ENCODE measurements around the gene MUSTN1.

- TF ChIP-seq CTCF (IDR thresholded peaks at IDR 0.05): no peak
- TF ChIP-seq POLR2AphosphoS5 (IDR thresholded peaks at IDR 0.05; ENCODE audit: insufficient read depth in 1 of 2, low read depth in 1 of 2): no peak
Measured at GRCh38 chr3:52790337-52790736, 44.5 kb downstream of the MUSTN1 start.
